Stimulated activated CD4-positive, alpha-beta T cell treated with anti-CD3 and anti-CD28 coated beads, Interleukin-12 subunit alpha, Interleukin-12 subunit beta, amount 100 ng/mL, for 24 hours (primary cell): ENCODE measurements around the gene DDX10.
"Not testable (repeated sequence)": the region's sequence is repeated elsewhere in the genome, so short reads cannot be mapped to it uniquely, and the experiment has no call there.

ENCODE experiments used
- DNase-seq, 2 experiments: peaks; one replicate each; pipeline ENCODE4 v3.0.0-alpha.2; 2020; ENCODE audit warnings: low read depth in 2 of 2

DDX10 gene

DNA sequence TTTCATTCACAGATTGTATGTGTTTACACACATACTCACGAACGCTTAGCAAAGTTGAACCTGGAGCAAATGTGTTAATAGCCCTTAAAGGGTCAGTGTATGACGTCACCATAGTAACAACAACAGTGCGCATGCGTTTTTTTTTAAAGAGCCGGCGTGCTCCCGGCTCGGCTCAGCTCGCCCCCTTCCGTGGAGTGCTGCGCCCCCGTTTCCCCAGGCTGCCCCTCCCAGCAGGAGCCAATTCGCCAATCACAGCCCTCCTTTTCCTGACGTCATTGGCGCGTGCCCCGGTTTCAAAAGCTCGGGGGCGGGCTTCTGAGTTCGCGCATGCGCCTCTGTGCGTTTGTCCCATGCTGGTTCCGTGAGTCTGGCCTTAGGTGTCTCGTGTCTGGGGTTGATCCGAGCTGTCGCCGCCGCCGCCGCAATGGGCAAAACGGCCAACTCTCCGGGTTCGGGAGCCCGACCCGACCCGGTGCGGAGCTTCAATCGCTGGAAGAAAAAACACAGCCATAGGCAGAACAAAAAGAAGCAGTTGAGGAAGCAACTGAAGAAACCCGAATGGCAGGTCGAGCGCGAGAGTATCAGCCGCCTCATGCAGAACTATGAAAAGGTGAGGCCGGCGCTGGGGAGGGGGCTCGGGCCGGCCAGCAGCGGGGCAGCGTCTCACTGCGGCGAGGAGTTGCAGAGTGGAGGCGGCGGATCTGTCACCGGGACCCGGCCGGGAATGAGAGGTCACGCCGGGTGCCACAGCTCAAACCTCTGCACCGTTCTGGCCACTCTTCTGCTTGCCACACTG is at the start of gene DDX10:
TSS of gene DDX10 (plus strand) at position 340 of the 796 bp plus-strand sequence. CDS start at position 425, 85 bp downstream.
- peak; percentile 96 for DNase-seq

DNA sequence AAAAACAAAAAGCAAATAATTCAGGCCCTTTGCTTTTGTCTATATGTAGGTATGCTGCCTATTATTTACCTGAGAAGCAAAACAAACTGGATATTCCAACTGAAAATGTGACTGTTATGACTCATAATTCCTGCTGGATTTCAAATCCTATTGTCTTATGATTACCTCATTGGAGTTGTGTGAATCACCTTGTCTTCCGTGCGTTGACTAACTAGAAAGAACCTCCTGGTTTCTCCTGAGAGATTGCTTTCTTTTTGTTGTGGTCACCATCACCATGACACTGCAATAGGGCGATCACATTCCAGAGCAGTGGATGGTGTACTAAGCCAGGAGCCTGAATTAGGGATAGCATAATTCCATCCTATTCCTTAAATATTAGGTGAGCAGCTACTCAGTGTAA is 48.3 kb upstream of the DDX10 start:
- DNase-seq, result no peak

- DNase-seq, result no peak
Observed at GRCh38 chr11:108617055-108617454, 47.8 kb upstream of the DDX10 start.

GRCh38 chr11:108618529-108618928 is 46.3 kb upstream of the DDX10 start:
- no peak for DNase-seq

DNA sequence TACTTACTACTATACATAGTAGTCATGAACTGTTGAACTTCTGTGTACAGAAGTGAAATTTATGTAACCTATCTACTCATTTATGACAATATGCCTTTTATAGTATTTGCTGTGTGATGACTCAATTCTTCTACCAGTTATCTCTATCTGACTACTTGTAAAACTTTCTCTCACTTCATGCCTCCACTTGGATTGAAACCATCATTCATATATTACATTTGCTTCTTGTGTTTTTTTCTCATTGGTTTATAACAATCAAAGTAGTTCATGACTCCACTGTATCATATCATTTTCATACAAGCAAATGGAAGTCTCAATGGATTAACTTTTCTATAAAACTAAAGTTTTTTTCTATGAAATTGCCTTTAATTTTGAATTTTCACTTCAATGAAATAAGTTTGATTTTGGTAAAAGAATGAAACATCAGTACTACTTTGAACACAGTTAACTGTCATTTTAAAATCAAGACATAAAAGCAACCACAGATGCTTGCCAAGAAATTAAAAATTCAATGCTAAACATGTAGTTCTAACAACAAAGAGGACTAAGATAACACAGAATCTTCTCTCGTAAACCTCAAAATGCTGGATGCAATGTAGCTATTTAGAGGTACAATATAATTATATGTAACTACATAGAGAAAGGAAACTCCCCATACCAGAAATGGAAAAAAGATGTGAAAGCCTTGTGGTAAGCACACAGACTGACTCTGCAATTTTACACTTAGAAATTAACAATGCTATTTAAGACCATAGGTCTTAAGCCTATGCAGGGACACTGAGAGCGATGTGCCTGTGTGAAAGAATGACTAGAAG is 43.7 kb upstream of the DDX10 start:
- DNase-seq, result no peak

DNA sequence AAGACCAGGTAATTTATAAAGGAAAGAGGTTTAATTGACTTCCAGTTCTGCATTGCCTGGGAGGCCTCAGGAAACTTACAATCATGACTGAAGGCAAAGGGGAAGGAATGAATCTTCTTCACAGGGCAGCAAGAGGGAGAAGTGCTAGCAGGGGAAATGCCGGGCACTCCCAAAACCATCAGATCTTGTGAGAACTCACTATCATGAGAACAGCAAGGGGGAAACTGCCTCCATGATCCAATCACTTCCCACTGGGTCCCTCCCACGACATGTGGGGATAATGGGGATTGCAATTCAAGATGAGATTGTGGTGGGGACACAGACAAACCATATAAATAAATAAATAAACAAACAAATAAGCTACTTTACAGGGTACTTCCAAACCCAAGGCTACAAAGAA is 42.5 kb upstream of the DDX10 start:
- DNase-seq, result no peak

DNA sequence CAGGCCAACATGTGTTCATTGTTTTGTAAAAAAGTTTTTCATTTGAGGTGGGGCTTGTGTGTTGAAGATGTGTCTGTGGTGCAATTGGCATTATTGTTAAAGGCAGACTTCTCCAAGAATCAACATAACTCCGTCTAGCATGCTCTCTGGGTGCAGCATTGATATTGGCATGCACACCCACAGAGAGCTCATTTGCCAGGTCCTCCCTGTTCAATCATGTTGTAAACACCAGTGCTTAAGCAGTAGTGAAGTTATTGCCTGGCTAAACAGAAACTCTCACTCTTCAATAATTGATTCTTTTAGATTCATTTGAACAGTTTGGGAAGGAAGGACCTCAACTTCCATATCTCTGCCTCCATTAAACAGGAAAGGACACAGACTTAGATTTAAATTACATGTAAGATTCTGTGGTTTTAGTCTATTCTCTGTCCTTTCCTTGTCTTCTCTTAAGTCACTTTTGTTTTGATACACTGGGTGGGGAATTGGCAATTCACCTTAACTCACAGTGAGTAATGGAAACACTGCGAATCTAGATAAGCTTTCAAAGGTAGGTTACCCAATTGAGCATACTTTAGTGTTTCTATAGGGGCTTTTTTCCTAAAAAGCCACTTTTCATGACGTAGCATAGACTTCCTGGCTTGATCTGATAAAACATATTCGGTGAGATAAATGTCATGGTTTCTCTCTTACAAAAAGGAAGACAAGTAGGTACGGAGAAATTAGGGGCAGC is 40.5 kb upstream of the DDX10 start:
- no peak for DNase-seq

DNA sequence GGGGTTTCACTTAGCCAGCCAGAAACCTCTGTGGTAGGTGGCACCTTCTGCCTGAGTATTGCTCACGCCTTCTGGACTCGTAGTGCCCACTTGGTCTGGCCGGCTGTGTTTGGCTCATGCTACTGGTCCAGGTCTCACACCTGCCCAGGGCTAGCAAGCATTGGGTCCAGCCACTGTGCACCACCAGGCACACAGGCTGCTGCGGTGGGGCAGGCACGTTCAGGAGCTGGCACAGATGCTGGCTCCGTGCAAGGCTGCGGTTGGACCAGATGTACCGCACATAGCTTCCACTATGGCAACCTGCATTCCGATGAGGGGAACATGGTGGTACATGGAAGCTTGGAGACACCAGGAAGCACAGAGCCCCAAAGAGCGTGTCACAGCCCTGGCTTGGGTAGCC is 36.5 kb upstream of the DDX10 start:
- no peak for DNase-seq

DNA sequence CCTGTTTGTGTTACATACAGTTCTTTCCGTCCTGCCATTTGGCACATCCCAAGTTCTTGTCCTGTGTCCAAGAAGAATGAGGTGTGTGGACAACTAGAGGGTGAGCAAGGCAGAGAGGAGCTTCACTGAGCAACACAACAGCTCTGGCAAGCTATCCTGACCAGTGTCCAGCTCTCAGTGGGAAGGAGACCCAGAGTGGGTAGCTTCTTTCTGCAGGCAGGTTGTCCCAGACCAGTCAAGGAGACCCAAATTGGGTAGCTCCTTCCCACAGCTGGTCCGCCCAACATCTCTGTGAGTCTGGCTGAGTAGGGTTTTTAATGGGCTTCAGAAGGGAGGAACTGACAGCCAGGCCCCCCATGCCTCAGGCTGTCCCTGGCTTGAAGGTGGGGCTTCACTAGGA is 36.1 kb upstream of the DDX10 start:
- no peak for DNase-seq

- DNase-seq, result no peak
Observed at GRCh38 chr11:108629274-108629673, 35.6 kb upstream of the DDX10 start.

DNA sequence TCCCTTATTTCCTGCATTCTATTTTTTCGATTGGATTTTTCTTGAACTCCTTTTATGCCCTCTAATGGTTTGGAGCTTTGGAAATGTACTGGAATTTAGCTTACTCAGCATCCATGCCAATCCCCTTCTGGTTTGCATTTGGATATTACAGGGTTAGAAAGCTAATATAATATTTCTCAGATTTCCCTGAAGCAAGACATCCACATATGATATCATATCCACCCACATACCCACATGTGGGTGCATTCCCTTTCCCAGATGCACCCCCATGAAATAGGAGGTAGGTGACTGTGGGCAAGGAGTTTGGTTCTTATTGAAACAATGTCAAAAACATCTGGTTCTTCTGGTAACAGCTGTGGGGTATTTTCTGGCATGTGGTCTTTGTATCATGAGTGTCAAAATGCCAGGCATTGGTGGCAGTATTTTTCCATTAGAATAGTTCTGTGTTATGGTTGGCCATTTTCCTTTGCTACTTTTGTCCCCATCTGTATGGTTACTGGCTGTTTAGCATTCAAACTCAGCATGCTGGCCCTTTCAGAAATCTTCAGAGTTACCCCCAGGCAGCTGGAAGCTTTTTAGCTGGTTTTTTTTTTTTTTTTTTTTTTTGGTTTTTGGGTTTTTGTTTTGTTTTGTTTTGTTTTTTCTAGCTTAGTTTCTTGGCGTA is 32.7 kb upstream of the DDX10 start:
- DNase-seq, result no peak

DNA sequence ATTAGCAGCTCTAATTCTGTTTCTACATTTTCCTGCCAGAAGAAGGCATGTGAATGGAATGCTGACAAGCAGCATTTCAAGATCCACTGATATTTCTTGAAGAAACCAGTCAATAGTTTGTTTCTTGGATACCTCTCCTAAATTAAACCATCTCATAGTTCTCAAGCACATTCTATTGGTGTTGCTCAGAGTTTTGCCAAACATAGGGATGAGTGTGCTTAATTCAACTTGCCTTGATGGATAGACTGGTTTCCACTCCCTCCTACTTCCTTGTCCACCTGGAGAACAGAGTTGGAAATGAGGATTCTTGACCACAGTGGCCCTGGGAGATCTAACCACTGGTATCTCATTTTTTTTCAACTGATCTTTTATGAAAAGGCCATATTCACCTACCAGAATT is 29.8 kb upstream of the DDX10 start:
- DNase-seq, result no peak

- no peak for DNase-seq
Observed at GRCh38 chr11:108636222-108636621, 28.6 kb upstream of the DDX10 start.

DNA sequence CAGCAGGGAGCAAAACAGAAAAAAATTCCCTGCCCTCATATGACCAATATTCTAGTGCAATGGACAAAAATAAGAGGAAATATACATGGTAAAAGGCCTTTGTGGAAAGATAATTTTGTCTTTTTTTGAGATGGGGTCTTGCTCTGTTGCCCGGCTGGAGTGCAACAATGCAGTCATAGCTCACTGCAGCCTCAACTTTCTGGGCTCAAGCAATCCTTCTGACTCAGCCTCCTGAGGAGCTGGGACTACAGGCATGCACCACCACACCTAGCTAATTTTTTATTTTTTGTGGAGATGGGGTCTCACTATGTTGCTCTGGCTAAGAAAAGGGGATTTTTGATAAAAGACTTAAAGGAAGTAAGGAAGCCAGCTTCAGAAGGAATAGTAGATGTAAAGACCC is 25.7 kb upstream of the DDX10 start:
- DNase-seq, result no peak

DNA sequence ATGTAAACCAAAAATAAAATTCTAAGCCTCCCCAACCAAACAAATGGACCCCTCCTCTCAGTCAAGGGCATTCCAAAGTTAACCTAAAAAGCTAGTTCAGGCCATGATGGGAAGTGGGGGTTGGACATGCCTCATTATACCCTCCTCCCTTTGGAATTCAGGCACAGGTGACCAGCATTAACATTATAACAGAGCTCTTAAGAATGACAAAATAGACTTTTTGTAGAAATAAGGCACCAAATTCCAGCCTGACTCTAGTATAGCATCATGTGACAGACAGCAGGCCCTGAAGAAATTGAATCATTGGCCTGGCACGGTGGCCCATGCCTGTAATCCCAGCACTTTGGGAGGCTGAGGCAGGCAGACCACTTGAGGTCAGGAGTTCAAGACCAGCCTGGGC is 23.1 kb upstream of the DDX10 start:
- not testable (repeated sequence) for DNase-seq

DNA sequence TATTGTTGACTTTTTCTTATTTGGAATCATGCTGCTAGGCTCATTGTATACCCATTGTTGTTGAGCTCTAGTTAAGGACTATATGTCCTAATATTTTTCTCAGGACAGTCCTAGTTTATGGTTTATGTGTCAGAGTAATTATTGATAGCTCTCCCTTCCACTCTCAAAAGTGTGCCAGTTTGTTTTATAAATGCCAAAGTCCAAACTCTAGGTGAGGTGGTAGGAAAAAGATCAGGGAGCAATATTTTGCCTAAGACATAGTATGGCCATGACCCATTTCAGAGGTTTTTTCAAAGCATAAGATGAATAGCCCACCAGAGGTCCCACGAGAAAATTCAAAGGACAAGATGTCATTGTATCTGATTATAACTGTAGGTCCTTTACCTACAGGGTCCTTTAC is 20.9 kb upstream of the DDX10 start:
- no peak for DNase-seq

DNA sequence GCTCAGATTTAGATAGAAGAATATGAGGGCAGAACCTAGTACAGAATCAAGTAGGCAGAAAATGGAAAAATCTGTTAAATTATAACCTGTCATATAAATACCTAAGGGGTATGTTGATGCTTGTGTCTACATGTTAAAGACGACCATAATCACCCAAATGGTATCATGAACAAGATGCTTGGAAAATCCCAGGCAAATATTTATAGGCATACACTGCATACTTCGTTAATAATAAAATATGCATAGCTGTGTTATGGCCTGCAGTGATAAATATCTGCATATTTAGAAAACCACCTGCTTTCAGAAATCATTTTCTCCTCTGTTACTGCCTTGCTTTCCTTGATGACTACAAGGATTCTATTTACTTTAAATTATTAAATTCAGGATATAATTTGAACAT is 18.9 kb upstream of the DDX10 start:
- no peak for DNase-seq

GRCh38 chr11:108647387-108647700 is 17.5 kb upstream of the DDX10 start:
- no peak for DNase-seq

- DNase-seq, result peak; percentile 23 to 54
Observed at GRCh38 chr11:108647701-108648527, 17.0 kb upstream of the DDX10 start.

DNA sequence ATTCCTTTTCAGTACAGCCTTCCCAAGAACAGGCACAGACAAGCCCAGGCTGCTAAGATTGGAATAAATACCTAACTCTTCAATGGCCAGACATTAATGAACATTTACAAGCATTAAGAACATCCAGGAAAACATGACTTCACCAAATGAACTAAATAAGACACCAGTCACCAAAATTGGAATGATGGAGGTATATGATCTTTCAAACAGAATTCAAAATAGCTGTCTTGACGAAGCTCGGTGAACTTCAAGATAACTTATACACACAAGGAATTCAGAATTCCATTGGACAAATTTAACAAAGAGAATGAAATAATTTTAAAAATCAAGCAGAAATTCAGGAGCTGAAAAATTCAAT is 16.4 kb upstream of the DDX10 start:
- DNase-seq, result no peak

GRCh38 chr11:108654100-108654499 is 10.8 kb upstream of the DDX10 start:
- DNase-seq, result not testable (repeated sequence)
